Uterus (tissue), 2 donors: ENCODE data around the gene MRPL28.

Source experiments
- POLR2A ChIP-seq, 2 donors: fragments of 450-650 bp; IDR thresholded peaks; one replicate each; pipeline ENCODE4 v1.6.1; 2016; ENCODE audit warnings: antibody characterized with exemption in 2 of 2, mild to moderate bottlenecking in 1 of 2, moderate library complexity in 1 of 2
- TF ChIP-seq, protein P1 (sequence below), 4 experiments: fragments of 200-600 bp in 2 of 4; fragments of 450-650 bp in 2 of 4; sonication (generic) in 2 of 4; IDR thresholded peaks; one replicate each; pipeline ENCODE4 v1.5.1; 2016 to 2019; ENCODE audit warnings: antibody characterized with exemption in 4 of 4, mild to moderate bottlenecking in 2 of 4, moderate library complexity in 1 of 4

DNA sequence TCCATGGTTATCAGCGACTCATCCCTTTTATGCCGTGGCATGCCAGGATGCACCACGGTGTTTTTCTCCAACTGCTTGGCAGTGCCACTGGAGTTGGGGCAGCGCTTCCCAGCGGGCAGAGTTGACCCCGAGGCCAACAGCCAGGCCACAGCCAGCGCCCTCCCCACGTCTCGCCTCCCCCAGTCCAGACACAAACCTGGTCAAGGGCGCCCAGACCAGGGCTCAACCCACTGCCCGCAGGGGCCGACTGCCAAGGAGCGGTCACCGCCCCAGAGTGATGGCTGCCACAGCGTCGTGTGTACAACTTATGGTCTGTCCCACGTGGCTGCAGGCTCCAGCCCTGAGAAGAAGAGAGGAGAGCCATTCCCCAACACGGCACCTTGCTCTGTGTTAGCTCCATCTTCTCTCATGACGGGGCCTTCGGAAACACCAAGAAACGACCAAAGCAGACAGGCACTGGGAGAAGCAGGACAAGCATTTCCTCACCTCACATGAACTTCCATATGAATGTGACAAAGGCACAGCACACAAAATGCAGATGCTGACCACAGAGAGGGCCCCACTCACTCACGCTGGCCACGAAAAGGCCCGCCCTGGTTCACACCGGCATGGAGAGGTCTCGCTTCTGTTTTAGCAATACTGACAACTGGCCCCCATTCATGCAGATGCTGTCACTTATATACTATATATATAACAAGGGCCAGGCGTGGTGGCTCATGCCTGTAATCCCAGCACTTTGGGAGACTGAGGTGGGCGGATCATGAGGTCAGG, 44.8 kb downstream of the MRPL28 start:
- TF ChIP-seq, protein P1, sequence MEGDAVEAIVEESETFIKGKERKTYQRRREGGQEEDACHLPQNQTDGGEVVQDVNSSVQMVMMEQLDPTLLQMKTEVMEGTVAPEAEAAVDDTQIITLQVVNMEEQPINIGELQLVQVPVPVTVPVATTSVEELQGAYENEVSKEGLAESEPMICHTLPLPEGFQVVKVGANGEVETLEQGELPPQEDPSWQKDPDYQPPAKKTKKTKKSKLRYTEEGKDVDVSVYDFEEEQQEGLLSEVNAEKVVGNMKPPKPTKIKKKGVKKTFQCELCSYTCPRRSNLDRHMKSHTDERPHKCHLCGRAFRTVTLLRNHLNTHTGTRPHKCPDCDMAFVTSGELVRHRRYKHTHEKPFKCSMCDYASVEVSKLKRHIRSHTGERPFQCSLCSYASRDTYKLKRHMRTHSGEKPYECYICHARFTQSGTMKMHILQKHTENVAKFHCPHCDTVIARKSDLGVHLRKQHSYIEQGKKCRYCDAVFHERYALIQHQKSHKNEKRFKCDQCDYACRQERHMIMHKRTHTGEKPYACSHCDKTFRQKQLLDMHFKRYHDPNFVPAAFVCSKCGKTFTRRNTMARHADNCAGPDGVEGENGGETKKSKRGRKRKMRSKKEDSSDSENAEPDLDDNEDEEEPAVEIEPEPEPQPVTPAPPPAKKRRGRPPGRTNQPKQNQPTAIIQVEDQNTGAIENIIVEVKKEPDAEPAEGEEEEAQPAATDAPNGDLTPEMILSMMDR (IDR thresholded peaks at IDR 0.05): no peak
- TF ChIP-seq POLR2A (IDR thresholded peaks at IDR 0.05): no peak
